Activated T-cell treated with anti-CD3 and anti-CD28 coated beads, Interleukin-2, amount 50 U/mL, for 48 hours (primary cell): ENCODE results near the gene EEIG2.
"Not testable (repeated sequence)": the region's sequence is repeated elsewhere in the genome, so short reads cannot be mapped to it uniquely, and the experiment has no call there.

Source experiments
- DNase-seq, 2 experiments: peaks; one replicate each; pipeline ENCODE4 v3.0.0-alpha.2; 2020

The EEIG2 gene

GRCh38 chr1:108559215-108560186 lies at the start of gene EEIG2:
Gene EEIG2 (plus strand): TSS chr1:108560100. CDS start chr1:108560429, 329 bp downstream.
- DNase-seq: peak; percentile 93 to 96

GRCh38 chr1:108511764-108512163 lies 48.1 kb upstream of the EEIG2 start:
- DNase-seq: no peak

DNA sequence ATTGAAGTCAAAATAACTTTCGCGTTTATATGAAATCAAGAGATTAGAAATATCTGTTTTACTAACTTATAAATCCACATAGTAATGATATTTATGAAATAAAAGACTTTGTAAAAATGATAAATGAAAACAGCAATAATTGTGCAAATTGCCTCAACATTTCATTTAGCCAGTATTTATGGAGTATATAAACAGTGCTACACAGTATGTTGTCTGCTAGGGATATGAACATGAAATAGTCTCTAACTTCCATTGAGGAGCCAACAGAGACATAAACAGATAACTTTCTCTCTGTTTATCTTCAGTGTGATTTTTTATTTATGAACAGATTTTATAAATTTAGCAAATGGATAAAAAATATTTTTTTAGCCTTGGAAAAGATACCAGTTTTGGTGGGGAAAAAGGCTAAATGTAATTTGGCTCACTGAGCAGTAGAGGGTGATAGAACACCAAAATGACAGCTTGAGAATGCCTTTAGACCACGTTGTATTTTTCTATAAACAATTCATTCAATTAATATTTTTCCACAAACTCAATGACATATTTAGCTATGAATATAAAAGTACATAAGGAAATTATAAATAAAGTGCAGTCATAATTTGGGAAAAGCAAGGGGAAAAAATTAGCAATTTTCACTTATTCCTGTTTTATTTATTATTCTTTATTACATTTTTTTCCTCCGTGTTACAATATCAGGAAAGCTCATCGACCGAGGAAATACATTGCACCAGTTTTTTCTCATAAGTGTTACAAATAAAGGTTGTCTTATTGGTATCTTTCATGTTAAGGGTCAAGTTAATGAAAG lies 47.5 kb upstream of the EEIG2 start:
- DNase-seq: no peak

DNA sequence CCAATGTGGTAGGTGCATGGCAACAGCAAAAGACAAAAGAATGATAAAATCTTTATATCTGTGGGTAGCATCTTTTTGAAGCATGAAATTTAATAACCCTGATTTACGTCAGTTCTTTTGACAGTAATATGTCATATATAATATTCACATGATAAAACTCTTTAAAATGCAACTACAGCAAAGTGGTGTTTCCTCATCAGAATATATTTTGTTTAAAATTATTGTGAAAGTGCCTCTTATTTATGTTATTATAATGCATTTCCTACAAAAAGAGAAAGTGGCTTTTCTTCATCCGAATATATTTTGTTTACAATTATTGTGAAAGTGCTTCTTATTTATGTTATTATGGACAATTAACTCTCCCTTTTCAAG lies 46.9 kb upstream of the EEIG2 start:
- no peak for DNase-seq

- not testable (repeated sequence) for DNase-seq
Observed at GRCh38 chr1:108513914-108514313, 46.0 kb upstream of the EEIG2 start.

DNA sequence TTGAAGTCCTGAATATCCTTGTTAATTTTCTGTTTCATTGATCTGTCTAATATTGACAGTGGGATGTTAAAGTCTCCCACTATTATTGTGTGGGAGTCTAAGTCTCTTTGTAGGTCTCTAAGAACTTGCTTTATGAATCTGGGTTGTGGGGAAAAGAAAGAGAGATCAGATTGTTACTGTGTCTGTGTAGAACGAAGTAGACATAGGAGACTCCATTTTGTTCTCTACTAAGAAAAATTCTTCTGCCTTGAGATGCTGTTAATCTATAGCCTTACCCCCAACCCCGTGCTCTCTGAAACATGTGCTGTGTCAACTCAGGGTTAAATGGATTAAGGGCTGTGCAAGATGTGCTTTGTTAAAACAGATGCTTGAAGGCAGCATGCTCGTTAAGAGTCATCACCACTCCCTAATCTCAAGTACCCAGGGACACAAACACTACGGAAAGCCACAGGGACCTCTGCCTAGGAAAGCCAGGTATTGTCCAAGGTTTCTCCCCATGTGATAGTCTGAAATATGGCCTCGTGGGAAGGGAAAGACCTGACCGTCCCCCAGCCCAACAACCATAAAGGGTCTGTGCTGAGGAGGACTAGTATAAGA lies 42.5 kb upstream of the EEIG2 start:
- not testable (repeated sequence) for DNase-seq

DNA sequence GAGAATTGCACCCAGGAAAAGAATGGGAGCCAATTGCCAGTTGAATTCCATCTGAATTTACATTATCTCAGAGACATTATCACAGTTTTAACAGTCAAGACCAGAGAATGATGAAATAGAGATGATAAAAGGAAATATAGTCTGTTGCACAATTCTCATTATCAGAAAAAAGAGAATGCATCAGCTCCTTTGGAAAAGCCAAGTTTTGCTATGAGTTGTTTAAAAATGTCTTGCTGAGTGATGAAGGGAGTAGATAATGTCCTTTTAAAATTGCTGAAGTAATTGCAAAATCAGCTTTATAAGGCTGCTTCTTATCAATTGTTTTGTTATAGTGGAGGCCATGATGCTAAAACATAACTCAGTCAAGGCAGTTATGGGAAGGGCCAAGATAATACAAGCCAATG lies 37.9 kb upstream of the EEIG2 start:
- no peak for DNase-seq

DNA sequence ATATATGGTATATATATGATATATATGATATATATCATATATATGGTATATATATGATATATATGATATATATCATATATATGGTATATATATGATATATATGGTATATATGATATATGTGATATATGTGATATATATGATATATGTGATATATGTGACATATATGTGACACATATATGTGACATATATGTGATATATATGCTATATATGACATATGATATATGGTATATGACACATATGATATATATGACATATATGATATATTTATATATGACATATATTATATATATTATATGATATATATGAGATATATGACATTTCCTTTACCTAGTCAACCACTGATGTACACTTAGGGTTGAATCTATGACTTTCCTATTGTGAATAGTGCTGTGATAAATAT lies 36.1 kb upstream of the EEIG2 start:
- no peak for DNase-seq

DNA sequence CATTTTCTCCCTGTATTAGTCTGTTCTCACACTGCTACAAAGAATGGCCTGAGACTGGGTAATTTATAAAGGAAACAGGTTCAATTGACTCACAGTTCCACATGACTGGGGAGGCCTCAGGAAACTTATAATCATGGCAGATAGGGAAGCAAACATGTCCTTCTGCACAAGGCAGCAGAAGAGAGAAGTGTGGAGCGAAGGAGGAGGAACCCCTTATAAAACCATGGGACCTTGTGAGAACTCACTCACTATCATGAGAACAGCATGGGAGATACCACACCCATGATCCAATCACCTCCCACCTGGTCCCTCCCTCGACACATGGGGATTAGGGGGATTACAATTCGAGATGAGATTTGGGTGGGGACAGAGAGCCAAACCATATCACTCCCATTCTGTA lies 35.2 kb upstream of the EEIG2 start:
- DNase-seq: no peak

GRCh38 chr1:108527135-108527534 lies 32.8 kb upstream of the EEIG2 start:
- DNase-seq: no peak

DNA sequence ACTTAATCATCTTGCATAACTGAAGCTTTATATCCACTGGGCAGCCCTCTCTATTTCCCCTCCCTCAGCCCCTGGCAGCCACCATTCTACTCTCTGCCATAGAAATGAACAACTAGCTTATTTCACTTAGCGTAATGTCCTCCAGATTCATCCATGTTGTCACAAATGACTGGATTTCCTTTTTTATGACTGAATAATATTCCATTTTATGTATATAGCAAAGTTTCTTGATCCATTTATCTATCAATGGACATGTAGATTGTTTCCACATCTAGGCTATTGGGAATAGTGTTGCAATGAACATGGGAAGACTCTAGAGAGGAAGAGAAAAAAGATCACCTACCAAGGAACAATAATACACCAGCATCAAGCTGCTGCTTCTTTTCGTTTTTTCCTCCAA lies 32.1 kb upstream of the EEIG2 start:
- no peak for DNase-seq

DNA sequence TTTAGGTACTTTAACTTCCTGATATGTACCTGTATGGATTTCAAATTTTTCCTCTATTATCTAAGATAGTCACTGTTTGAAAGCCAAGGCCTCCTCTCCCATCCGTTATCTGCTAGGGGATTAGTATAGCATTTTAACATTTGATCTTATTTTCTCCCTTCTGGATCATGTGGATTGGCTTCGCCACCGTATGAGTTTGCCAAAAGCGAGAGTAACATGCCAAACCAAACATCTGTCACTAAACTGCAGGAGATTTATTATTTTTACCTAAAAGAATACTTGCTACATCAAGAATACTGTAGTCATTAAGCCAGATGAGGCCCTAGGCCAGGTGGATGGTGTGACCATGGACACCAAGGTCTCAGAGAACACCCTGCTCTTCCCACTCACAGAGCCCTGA lies 28.5 kb upstream of the EEIG2 start:
- DNase-seq: no peak

DNA sequence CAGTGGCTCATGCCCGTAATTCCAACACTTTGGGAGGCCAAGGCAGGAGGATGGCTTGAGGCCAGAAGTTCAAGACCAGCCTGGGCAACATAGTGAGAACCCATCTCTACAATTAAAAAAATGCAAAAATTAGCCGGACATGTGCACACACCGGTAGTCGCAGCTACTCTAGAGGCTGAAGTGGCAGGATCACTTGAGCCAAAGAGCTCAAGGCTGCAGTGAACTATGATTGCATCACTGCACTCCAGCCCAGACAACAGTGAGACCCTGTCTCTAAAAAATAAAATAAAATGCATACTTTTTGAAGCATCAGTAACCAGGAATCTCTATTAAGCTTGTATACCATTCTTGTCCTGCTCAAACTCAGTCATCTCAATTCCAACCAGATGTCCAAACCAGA lies 27.2 kb upstream of the EEIG2 start:
- DNase-seq: no peak

- DNase-seq: peak; percentile 32 to 37
Observed at GRCh38 chr1:108533351-108534083, 26.4 kb upstream of the EEIG2 start.

- no peak for DNase-seq
Observed at GRCh38 chr1:108534759-108535158, 25.1 kb upstream of the EEIG2 start.

DNA sequence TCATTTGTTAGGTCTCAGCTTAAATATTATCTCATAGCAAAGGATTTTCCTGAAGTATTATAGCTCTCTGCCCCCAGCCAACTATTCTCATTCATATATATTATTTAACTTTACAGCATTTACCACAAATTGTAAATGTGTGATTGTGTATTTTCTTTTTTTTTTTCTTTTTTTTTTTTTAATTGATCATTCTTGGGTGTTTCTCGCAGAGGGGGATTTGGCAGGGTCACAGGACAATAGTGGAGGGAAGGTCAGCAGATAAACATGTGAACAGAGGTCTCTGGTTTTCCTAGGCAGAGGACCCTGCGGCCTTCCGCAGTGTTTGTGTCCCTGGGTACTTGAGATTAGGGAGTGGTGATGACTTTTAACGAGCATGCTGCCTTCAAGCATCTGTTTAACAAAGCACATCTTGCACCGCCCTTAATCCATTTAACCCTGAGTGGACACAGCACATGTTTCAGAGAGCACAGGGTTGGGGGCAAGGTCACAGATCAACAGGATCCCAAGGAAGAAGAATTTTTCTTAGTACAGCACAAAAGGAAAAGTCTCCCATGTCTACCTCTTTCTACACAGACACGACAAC lies 24.5 kb upstream of the EEIG2 start:
- not testable (repeated sequence) for DNase-seq

DNA sequence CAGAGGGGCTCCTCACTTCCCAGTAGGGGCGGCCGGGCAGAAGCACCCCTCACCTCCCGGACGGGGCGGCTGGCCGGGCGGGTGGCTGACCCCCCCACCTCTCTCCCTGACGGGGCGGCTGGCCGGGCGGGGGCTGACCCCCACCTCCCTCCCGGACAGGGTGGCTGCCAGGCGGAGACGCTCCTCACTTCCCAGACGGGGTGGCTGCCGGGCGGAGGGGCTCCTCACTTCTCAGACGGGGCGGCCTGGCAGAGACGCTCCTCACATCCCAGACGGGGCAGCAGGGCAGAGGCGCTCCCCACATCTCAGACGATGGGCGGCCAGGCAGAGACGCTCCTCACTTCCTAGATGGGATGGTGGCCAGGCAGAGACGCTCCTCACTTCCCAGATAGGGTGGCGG lies 23.9 kb upstream of the EEIG2 start:
- DNase-seq: not testable (repeated sequence)

GRCh38 chr1:108536791-108537190 lies 23.1 kb upstream of the EEIG2 start:
- DNase-seq: not testable (repeated sequence)

GRCh38 chr1:108537976-108538375 lies 21.9 kb upstream of the EEIG2 start:
- DNase-seq: no peak

DNA sequence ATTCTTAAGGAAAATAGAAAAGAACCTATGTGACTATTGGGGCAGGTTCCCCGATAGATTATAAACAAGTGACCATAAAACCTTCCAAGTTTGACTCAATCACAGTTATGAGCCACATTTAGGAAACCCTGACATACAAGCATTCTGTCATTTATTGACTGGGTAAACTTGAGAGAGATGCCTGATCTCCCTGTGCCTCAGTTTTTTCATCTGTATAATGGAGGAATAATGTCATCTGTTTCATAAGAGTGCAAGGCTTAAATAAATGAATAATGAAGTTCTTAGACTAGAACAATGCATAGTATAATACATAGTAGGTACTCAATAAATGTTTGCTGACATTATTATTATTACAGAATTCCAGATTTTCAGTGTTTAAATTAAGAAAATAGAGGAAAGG lies 18.9 kb upstream of the EEIG2 start:
- no peak for DNase-seq

DNA sequence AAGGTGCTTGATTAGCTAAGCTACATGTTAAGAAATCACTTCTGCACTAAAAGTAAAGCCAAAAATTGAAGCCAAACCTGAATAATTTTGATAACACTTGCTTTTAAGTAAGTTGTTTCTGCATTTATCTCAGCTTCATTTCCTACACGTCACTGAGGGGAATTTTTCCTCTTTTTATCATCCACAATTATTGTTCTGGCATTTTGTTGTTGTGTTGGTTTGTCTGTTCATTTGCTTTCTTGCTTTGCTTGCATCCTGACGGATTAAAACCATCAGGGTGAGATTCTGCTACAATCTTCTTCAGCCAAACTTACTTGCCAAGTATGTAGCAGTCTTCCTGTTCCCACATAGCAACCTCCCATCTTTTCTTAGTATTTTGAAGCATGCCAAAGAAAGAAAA lies 18.0 kb upstream of the EEIG2 start:
- no peak for DNase-seq

- not testable (repeated sequence) for DNase-seq
Observed at GRCh38 chr1:108547493-108547892, 12.4 kb upstream of the EEIG2 start.
